Mesothelial cell of epicardium (in vitro differentiated cells): ENCODE measurements around the gene WSCD2. TPM values are rescaled to one million over a fixed set of nuclear protein-coding genes. Genes with fewer than 3 reads are reported as not detected.

Source experiments
- DNase-seq, 2 experiments: peaks; one replicate each; pipeline ENCODE4 v3.0.0; 2021; ENCODE audit warnings: low spot score in 2 of 2; ENCODE audit not compliant: unreplicated experiment in 2 of 2
- H3K27ac Mint-ChIP-seq: 2 replicates; pipeline ENCODE4 v1.8.0; 2021; ENCODE audit warnings: mixed read lengths
- H3K27me3 Mint-ChIP-seq: 2 replicates; pipeline ENCODE4 v1.8.0; 2021; ENCODE audit warnings: low read depth, mixed read lengths
- H3K36me3 Mint-ChIP-seq: 2 replicates; pipeline ENCODE4 v1.8.0; 2021; ENCODE audit warnings: mixed read lengths
- H3K4me1 Mint-ChIP-seq: 2 replicates; pipeline ENCODE4 v1.8.0; 2021; ENCODE audit warnings: mixed read lengths
- H3K4me3 Mint-ChIP-seq: 2 replicates; pipeline ENCODE4 v1.8.0; 2021; ENCODE audit warnings: mild to moderate bottlenecking, moderate library complexity, mixed read lengths
- H3K9me3 Mint-ChIP-seq: 2 replicates; pipeline ENCODE4 v1.8.0; 2021; ENCODE audit warnings: mixed read lengths
- total RNA-seq: library from RNA; stranded (reverse); gene quantifications from 3 replicates; pipeline ENCODE4 v1.2.1, GENCODE V29; 2021
- TF ChIP-seq, protein P1 (sequence below): fragments of 200-600 bp; sonication (generic); IDR thresholded peaks from one replicate; pipeline ENCODE4 v1.5.0; 2021; ENCODE audit warnings: antibody characterized with exemption; ENCODE audit not compliant: unreplicated experiment

WSCD2 gene
- total RNA-seq, 1 donor from 2014 or later, result 0.13 TPM

GRCh38 chr12:108284163-108284562 is 155.1 kb downstream of the WSCD2 start:
- TF ChIP-seq, protein P1, sequence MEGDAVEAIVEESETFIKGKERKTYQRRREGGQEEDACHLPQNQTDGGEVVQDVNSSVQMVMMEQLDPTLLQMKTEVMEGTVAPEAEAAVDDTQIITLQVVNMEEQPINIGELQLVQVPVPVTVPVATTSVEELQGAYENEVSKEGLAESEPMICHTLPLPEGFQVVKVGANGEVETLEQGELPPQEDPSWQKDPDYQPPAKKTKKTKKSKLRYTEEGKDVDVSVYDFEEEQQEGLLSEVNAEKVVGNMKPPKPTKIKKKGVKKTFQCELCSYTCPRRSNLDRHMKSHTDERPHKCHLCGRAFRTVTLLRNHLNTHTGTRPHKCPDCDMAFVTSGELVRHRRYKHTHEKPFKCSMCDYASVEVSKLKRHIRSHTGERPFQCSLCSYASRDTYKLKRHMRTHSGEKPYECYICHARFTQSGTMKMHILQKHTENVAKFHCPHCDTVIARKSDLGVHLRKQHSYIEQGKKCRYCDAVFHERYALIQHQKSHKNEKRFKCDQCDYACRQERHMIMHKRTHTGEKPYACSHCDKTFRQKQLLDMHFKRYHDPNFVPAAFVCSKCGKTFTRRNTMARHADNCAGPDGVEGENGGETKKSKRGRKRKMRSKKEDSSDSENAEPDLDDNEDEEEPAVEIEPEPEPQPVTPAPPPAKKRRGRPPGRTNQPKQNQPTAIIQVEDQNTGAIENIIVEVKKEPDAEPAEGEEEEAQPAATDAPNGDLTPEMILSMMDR, result no peak
- DNase-seq, result no peak
- Mint-ChIP-seq H3K36me3 (no peaks in the 10 kb centered on the region), H3K9me3 (no peaks in the 10 kb centered on the region), H3K4me1 (no peaks in the 10 kb centered on the region), H3K27ac (no peak overlapping the region), H3K27me3 (peaks cover 66% of the 10 kb centered on the region), H3K4me3 (no peak overlapping the region)

DNA sequence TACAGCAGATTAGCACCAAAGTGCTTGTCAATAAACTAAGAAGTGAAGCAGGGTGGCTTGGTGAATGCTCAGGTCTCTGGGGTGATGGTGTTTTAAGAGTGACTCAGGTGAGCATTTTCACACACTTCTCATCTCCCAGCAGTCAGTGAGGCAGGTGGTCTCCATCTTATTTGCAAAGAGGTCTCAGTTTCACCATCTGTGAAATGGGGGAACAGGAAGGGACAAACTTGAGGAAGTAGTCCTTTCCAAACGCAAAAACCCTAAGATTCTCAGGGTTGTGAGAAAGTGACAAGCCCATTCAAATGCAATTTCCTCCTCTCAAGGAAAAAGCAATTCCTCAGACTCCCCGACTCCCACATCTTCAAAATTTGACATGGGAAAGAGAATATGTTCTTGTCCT is 155.9 kb downstream of the WSCD2 start:
- H3K4me3 Mint-ChIP-seq, result no peak overlapping the region
- H3K9me3 Mint-ChIP-seq, result no peaks in the 10 kb centered on the region
- no peaks in the 10 kb centered on the region for H3K4me1 Mint-ChIP-seq
- no peaks in the 10 kb centered on the region for H3K36me3 Mint-ChIP-seq
- H3K27ac Mint-ChIP-seq, result no peak overlapping the region
- TF ChIP-seq, protein P1, result no peak
- peaks cover 58% of the 10 kb centered on the region for H3K27me3 Mint-ChIP-seq
- no peak for DNase-seq

DNA sequence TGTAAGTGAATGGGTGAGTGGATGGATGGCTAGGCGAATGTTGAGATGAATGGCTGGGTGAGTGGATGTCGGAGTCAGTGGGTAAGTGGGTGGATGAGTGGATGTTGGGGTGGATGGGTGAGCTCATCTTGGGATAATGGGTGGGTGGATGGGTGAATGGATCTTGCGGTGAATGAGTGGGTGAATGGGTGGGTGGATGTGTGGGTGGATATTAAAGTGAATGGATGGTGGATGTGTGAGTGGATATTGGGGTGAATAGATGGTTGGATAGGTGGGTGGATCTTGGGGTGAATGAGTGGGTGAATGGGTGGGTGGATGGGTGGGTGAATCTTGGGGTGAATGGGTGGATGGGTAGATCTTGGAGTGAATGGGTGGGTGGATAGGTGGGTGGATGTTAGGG is 158.1 kb downstream of the WSCD2 start:
- TF ChIP-seq, protein P1, result no peak
- Mint-ChIP-seq H3K27me3 (peaks cover 58% of the 10 kb centered on the region), H3K27ac (no peak overlapping the region), H3K4me3 (no peak overlapping the region), H3K36me3 (no peaks in the 10 kb centered on the region), H3K4me1 (no peaks in the 10 kb centered on the region), H3K9me3 (no peaks in the 10 kb centered on the region)
- DNase-seq, result no peak

DNA sequence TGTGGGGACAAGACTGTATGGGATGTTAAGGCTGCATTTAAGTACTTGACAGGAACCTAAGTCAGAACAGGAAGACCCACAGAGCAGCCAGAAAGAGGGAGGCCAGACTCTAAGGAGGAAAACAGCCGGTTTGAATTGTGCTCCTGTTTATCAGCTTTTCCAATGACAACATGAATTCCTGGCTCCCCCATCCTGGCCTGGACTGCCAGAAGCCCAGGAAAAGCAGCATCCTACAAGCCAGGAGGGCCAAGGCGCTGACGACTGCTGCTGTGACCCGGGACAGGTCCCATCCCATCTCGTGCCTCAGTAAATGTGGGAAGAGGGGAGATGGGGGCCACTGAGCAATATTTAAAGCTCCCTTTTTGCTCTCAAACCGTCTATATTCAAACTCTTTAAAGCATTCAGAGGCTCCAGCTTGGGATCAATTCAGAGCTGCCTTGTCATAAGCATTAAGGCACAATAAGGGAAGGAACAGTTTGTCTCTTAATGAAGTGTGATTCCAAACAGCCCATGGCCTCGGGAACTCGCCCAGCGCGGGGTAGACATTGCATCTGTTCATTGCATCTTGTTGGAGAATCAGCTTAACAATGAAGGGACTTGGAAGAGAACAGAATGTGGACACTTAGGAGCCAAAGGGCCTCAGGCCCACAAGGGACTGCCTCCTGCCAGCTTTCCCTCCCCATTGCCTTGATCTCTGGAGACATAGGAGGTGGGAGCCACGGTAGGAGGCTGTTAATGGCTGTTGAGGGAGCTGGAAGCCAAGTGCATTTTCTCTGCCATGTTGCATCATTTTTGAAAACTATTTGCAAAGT is 160.5 kb downstream of the WSCD2 start:
- no peak for DNase-seq
- H3K27me3 Mint-ChIP-seq, result peaks cover 61% of the 10 kb centered on the region
- no peaks in the 10 kb centered on the region for H3K4me1 Mint-ChIP-seq
- no peak overlapping the region for H3K27ac Mint-ChIP-seq
- no peaks in the 10 kb centered on the region for H3K36me3 Mint-ChIP-seq
- TF ChIP-seq, protein P1, result no peak
- H3K4me3 Mint-ChIP-seq, result no peak overlapping the region
- H3K9me3 Mint-ChIP-seq, result no peaks in the 10 kb centered on the region

DNA sequence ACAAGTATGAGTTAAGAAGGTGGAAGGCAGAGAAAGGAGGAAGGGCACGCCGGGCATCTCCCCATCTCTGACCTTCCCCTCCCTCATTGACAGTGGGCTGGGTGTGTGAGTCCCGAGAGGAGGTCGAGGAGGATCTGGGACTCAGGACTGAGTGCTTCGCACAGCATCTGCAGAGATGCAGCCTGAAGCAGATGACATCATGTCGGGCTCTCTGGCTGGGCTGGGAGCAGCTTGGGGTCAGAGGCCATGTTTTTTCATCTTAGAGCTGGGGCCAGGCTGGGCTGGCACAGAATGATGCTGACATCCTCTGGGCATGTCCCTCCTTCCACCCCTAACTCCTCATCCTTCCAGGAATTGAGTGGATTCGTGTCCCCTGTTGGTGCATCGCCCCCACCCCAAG is 166.6 kb downstream of the WSCD2 start:
- Mint-ChIP-seq H3K9me3 (no peaks in the 10 kb centered on the region), H3K4me3 (no peak overlapping the region), H3K36me3 (no peaks in the 10 kb centered on the region), H3K27me3 (peaks cover 44% of the 10 kb centered on the region), H3K27ac (no peak overlapping the region), H3K4me1 (no peaks in the 10 kb centered on the region)
- DNase-seq, result no peak
- TF ChIP-seq, protein P1, result no peak
